Activated B cell treated with CpG ODN at 0.5 μM for 24 hours (primary cell): Measurements from ENCODE around the gene SLC1A5. TPM values are rescaled to one million over a fixed set of nuclear protein-coding genes. Genes with fewer than 3 reads are reported as not detected.
"Not testable (repeated sequence)": the region's sequence is repeated elsewhere in the genome, so short reads cannot be mapped to it uniquely, and the experiment has no call there.

ENCODE experiments used
- ATAC-seq: fragments of 200-7000 bp; cut with Tn5 transposase; one replicate; pipeline ENCODE4 v1.10.0; 2021; ENCODE audit warnings: low read depth, mild to moderate bottlenecking, moderate library complexity
- CTCF ChIA-PET: fragments of 350-600 bp; sonication (Branson Sonifier 250); formaldehyde crosslinking; loops from one replicate; lab custom pipeline; 2021; ENCODE audit warnings: antibody characterized with exemption; lab: Charles Lee
- POLR2A ChIA-PET: fragments of 350-600 bp; sonication (Branson Sonifier 250); formaldehyde crosslinking; loops from one replicate; lab custom pipeline; 2021; ENCODE audit warnings: antibody characterized with exemption; lab: Charles Lee
- DNase-seq: peaks from one replicate; pipeline ENCODE4 v3.0.0; 2022
- H3K27ac Mint-ChIP-seq: one replicate; pipeline ENCODE4 v1.8.0; 2020; ENCODE audit warnings: mixed read lengths
- H3K27me3 Mint-ChIP-seq: one replicate; pipeline ENCODE4 v1.8.0; 2021; ENCODE audit warnings: mixed read lengths
- H3K36me3 Mint-ChIP-seq: one replicate; pipeline ENCODE4 v1.8.0; 2021; ENCODE audit warnings: low read depth, mixed read lengths
- H3K4me1 Mint-ChIP-seq: one replicate; pipeline ENCODE4 v1.8.0; 2021; ENCODE audit warnings: mixed read lengths
- H3K4me3 Mint-ChIP-seq: one replicate; pipeline ENCODE4 v1.8.0; 2020; ENCODE audit warnings: mild to moderate bottlenecking, mixed read lengths
- H3K9me3 Mint-ChIP-seq: one replicate; pipeline ENCODE4 v1.8.0; 2020; ENCODE audit warnings: mixed read lengths
- intact Hi-C: fragments of 100-400 bp; cut with micrococcal nuclease; formaldehyde crosslinking; loops from one replicate; pipeline ENCODE4 v1.15.1; 2024
- total RNA-seq: library from RNA; stranded (reverse); gene quantifications from 2 replicates; pipeline ENCODE4 v1.2.3, GENCODE V29; 2022
- TF ChIP-seq, protein P1 (sequence below): fragments of 200-600 bp; IDR thresholded peaks from one replicate; pipeline ENCODE4 v1.8.0; 2022; ENCODE audit warnings: antibody characterized with exemption, mild to moderate bottlenecking

SLC1A5 gene
- total RNA-seq, 1 donor from 2014 or later = 77.9 TPM

DNA sequence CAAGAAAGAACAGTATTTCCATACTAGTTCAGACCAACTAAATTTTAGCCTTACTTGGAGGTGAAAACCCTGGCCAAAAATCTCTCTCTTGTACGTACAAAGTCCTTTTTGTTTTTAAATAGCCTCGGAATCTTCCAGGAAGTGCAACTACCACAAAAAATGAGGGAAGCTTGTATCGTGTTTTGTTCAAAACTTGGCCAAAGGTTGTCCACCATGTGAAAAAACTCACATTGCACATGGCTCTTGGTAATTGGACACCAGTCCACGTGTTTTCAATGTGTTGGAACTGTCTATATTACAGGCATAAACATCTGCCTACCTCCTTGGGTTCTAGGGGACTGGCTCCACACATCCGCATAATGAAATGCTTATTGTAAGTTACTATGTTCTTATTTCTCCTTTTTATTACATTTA lies 27.0 kb downstream of the SLC1A5 start:
- POLR2A ChIA-PET = interaction anchor here (0.7 kb wide), 1 partner anchor 28 kb away, joined by 3 read pairs; no protein-coding TSS in a partner anchor
- H3K4me3 Mint-ChIP-seq = no peak overlapping the region
- no peaks in the 10 kb centered on the region for H3K27me3 Mint-ChIP-seq
- no peaks in the 10 kb centered on the region for H3K9me3 Mint-ChIP-seq
- CTCF ChIA-PET = interaction anchor here (1.1 kb wide), 1 partner anchor 80 kb away, joined by 4 read pairs; no protein-coding TSS in a partner anchor
- TF ChIP-seq, protein P1, sequence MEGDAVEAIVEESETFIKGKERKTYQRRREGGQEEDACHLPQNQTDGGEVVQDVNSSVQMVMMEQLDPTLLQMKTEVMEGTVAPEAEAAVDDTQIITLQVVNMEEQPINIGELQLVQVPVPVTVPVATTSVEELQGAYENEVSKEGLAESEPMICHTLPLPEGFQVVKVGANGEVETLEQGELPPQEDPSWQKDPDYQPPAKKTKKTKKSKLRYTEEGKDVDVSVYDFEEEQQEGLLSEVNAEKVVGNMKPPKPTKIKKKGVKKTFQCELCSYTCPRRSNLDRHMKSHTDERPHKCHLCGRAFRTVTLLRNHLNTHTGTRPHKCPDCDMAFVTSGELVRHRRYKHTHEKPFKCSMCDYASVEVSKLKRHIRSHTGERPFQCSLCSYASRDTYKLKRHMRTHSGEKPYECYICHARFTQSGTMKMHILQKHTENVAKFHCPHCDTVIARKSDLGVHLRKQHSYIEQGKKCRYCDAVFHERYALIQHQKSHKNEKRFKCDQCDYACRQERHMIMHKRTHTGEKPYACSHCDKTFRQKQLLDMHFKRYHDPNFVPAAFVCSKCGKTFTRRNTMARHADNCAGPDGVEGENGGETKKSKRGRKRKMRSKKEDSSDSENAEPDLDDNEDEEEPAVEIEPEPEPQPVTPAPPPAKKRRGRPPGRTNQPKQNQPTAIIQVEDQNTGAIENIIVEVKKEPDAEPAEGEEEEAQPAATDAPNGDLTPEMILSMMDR = no peak
- peaks cover 3% of the 10 kb centered on the region for H3K4me1 Mint-ChIP-seq
- no peak overlapping the region for H3K27ac Mint-ChIP-seq
- ATAC-seq = no peak
- intact Hi-C loops = no loop called here
- no peak for DNase-seq
- H3K36me3 Mint-ChIP-seq = peaks cover 6% of the 10 kb centered on the region

DNA sequence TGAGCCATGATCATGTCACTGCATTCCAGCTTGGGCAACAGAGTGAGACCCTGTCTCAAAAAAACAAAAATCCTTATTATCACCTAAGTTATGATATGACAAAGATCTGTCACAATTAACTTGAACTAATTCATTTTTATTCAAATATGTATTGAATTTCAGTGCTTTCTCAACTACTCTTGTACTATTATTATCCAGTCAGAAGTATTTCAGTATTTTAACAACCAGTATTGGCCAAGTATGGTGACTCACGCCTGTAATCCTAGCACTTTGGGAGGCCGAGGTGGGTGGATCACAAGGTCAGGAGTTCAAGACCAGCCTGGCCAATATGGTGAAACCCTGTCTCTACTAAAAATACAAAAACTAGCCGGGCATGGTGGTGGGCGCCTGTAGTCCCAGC lies 27.5 kb downstream of the SLC1A5 start:
- H3K4me1 Mint-ChIP-seq, H3K27me3 Mint-ChIP-seq, POLR2A ChIA-PET, CTCF ChIA-PET, ATAC-seq, H3K36me3 Mint-ChIP-seq, H3K27ac Mint-ChIP-seq, H3K4me3 Mint-ChIP-seq, H3K9me3 Mint-ChIP-seq, intact Hi-C loops, DNase-seq: not testable (repeated sequence)

DNA sequence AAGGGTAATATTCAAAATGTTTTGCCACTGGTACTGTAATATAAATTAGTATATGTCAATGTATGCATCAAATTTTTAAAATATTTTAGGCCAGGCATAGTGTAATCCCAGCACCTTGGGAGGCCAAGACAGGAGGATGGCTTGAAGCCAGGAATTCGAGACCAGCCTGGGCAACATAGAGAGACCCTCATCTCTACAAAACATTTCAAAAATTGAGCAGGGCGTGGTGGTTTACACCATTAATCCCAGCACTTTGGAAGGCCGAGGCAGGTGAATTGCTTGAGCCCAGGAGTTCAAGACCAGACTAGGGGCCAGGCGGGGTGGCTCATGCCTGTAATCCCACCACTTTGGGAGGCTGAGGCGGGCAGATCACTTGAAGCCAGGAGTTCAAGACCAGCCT lies 28.0 kb downstream of the SLC1A5 start:
- no peak overlapping the region for H3K4me3 Mint-ChIP-seq
- no peak overlapping the region for H3K27ac Mint-ChIP-seq
- DNase-seq (no peak), ATAC-seq (no peak)
- intact Hi-C loops = no loop called here
- H3K27me3 Mint-ChIP-seq = no peaks in the 10 kb centered on the region
- ChIA-PET CTCF (no interaction called here), POLR2A (no interaction called here)
- H3K9me3 Mint-ChIP-seq = no peaks in the 10 kb centered on the region
- peaks cover 8% of the 10 kb centered on the region for H3K36me3 Mint-ChIP-seq
- TF ChIP-seq, protein P1 = no peak
- peaks cover 3% of the 10 kb centered on the region for H3K4me1 Mint-ChIP-seq

DNA sequence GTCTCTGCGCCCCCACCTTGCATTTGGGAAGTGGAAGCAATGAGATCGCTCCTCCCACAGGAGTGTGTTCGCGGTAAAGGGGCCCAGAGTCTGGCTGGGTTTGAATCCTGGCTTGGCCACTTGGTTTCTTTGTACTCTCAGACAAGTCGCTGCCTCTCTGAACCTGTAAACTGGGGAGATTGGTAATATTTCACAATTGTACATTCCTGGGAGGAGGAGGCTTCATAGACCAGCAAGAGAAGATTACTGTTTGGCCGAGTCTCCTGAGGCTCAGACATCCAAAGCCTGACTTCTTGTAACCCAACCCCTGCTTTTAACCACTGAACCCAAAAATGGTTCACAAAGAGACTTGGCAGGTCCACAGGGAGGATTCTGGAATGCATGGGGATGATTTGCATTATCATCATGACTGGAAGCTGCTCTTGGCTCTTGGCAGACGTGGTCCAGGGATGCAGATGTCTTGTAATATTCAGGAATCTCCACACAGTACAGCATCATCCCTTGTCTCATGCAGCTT lies 28.5 kb downstream of the SLC1A5 start:
- no peak for ATAC-seq
- Mint-ChIP-seq H3K4me3 (no peak overlapping the region), H3K9me3 (no peaks in the 10 kb centered on the region), H3K36me3 (peaks cover 11% of the 10 kb centered on the region), H3K27me3 (no peaks in the 10 kb centered on the region), H3K27ac (no peak overlapping the region), H3K4me1 (peaks cover 3% of the 10 kb centered on the region)
- TF ChIP-seq, protein P1 = no peak
- POLR2A ChIA-PET = no interaction called here
- CTCF ChIA-PET = no interaction called here
- intact Hi-C loops = loop anchor here (5.0 kb wide), 1 partner anchor 232 kb away; no protein-coding TSS in a partner anchor
- no peak for DNase-seq

DNA sequence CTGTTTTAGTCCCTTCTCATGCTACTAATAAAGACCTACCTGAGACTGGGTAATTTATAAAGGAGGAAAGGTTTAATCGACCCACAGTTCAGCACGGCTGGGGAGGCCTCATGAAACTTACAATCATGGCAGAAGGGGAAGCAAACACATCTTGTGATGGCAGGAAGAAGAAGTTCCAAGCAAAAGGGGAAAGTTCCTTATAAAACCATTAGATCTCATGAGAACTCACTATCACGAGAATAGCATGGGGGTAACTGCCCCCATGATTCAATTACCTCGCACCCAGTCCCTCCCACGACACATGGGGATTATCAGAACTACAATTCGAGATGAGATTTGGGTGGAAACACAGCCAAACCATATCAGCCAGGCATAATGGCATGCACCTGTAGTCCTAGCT lies 29.2 kb downstream of the SLC1A5 start:
- DNase-seq = no peak
- CTCF ChIA-PET = interaction anchor here (6.1 kb wide), 1 partner anchor 82 kb away, joined by 120 read pairs; no protein-coding TSS in a partner anchor
- ATAC-seq = no peak
- Mint-ChIP-seq H3K36me3 (peaks cover 11% of the 10 kb centered on the region), H3K4me3 (no peak overlapping the region), H3K27me3 (no peaks in the 10 kb centered on the region), H3K9me3 (no peaks in the 10 kb centered on the region), H3K4me1 (peaks cover 3% of the 10 kb centered on the region), H3K27ac (no peak overlapping the region)
- POLR2A ChIA-PET = interaction anchor here (0.7 kb wide), 1 partner anchor 1473 kb away, joined by 3 read pairs; no protein-coding TSS in a partner anchor
- intact Hi-C loops = loop anchor here (5.0 kb wide), 1 partner anchor 233 kb away; no protein-coding TSS in a partner anchor
- TF ChIP-seq, protein P1 = no peak
